OCI-LY7 (cell line): Measurements from ENCODE around the gene CCDC87. TPM values are rescaled to one million over a fixed set of nuclear protein-coding genes. Genes with fewer than 3 reads are reported as not detected.

Experiments used
- BruUV-seq: library from RNA; stranded (reverse); fragments of 400-500 nt; replicated peaks from 2 replicates; lab custom pipeline; 2021; lab: Mats Ljungman, UMichigan
- CTCF ChIA-PET: fragments of 300-600 bp; sonication (Branson Sonifier 250); formaldehyde crosslinking; loops from one replicate; lab custom pipeline; 2022; ENCODE audit warnings: antibody characterized with exemption; ENCODE audit not compliant: unreplicated experiment; lab: Charles Lee
- POLR2A ChIA-PET: fragments of 300-600 bp; sonication (Branson Sonifier 250); formaldehyde crosslinking; loops from one replicate; lab custom pipeline; 2022; ENCODE audit warnings: antibody characterized with exemption; lab: Charles Lee
- DNase-seq: peaks from one replicate; pipeline ENCODE4 v3.0.0-alpha.2; 2015; ENCODE audit warnings: low spot score
- H2AFZ ChIP-seq: fragments of 200-600 bp; sonication (generic), shearing (Covaris generic); 2 replicates; pipeline ENCODE4 v1.6.1; 2014; ENCODE audit warnings: mild to moderate bottlenecking, antibody characterized with exemption, low read length, moderate library complexity
- H3K27ac ChIP-seq: fragments of 200-600 bp; sonication (generic); 2 replicates; pipeline ENCODE4 v1.5.1; 2014; ENCODE audit warnings: mixed run types, low read depth, mild to moderate bottlenecking, moderate library complexity, low read length, inconsistent platforms; ENCODE audit not compliant: poor library complexity, severe bottlenecking
- H3K36me3 ChIP-seq: fragments of 200-600 bp; sonication (generic); 2 replicates; pipeline ENCODE4 v1.6.1; 2014; ENCODE audit warnings: mild to moderate bottlenecking, antibody characterized with exemption, low read length, moderate library complexity, mixed read lengths; ENCODE audit not compliant: insufficient read depth
- H3K4me1 ChIP-seq: fragments of 200-600 bp; sonication (generic); 2 replicates; pipeline ENCODE4 v1.5.1; 2014; ENCODE audit warnings: mild to moderate bottlenecking, low read length; ENCODE audit not compliant: insufficient read depth, poor library complexity, severe bottlenecking
- H3K4me2 ChIP-seq: fragments of 200-600 bp; sonication (generic); 2 replicates; pipeline ENCODE4 v1.6.1; 2014; ENCODE audit warnings: mild to moderate bottlenecking, low read length
- H3K4me3 ChIP-seq: fragments of 200-600 bp; sonication (generic); 2 replicates; pipeline ENCODE4 v1.5.1; 2014; ENCODE audit warnings: mild to moderate bottlenecking, low read depth, low read length; ENCODE audit not compliant: poor library complexity, severe bottlenecking
- H3K79me2 ChIP-seq: fragments of 200-600 bp; sonication (generic); 2 replicates; pipeline ENCODE4 v1.6.1; 2016; ENCODE audit warnings: low read depth, mild to moderate bottlenecking, low read length, moderate library complexity, mixed read lengths; ENCODE audit not compliant: insufficient read depth
- H3K9me2 ChIP-seq: fragments of 200-600 bp; sonication (generic); 2 replicates; pipeline ENCODE4 v1.6.1; 2016; ENCODE audit warnings: mild to moderate bottlenecking, low read length, mixed read lengths; ENCODE audit not compliant: insufficient read depth
- H3K9me3 ChIP-seq: fragments of 200-600 bp; sonication (generic); 2 replicates; pipeline ENCODE4 v1.6.1; 2014; ENCODE audit warnings: mild to moderate bottlenecking, mixed run types, low read length, mixed read lengths
- H4K20me1 ChIP-seq: fragments of 200-600 bp; sonication (generic); 2 replicates; pipeline ENCODE4 v1.6.1; 2014; ENCODE audit warnings: mild to moderate bottlenecking, antibody characterized with exemption, low read length, moderate library complexity, mixed read lengths; ENCODE audit not compliant: insufficient read depth
- EZH2phosphoT487 ChIP-seq: fragments of 200-600 bp; sonication (generic); IDR thresholded peaks from 2 replicates; pipeline ENCODE4 v1.6.1; 2018; ENCODE audit warnings: low read depth, borderline replicate concordance, mild to moderate bottlenecking, mixed run types, antibody characterized with exemption, low read length, moderate library complexity, mixed read lengths
- intact Hi-C: fragments of 100-400 bp; cut with micrococcal nuclease; formaldehyde crosslinking; loops from one replicate; pipeline ENCODE4 v1.10.0; 2022; ENCODE audit not compliant: unreplicated experiment
- total RNA-seq, 2 experiments: library from RNA; depleted of rRNA in 1 of 2; stranded (reverse); fragments of >200 nt in 1 of 2; shearing (Covaris generic) in 1 of 2; gene quantifications; 2 replicates each; pipeline ENCODE4 v1.2.3, GENCODE V29; 2014 to 2022
- TF ChIP-seq, protein P1 (sequence below): fragments of 200-600 bp; sonication (generic); conservative IDR thresholded peaks from 2 replicates; pipeline ENCODE4 v1.5.1; 2014; ENCODE audit warnings: mild to moderate bottlenecking, antibody characterized with exemption, low read length, moderate library complexity, mixed read lengths

Gene CCDC87
- total RNA-seq, 2 experiments from 2014 or later = 0.13 to 0.36 TPM

- ChIA-PET CTCF (no interaction called here), POLR2A (no interaction called here)
- H2AFZ ChIP-seq = peak overlapping the region; percentile 49; the same call in 1 of the 2 replicates
- BruUV-seq = no TSS peak
- H3K9me2 ChIP-seq = no peaks in the 10 kb centered on the region
- H3K4me3 ChIP-seq = peak overlapping the region; percentile 89
- intact Hi-C loops = loop anchor here (1.0 to 5.0 kb wide), 2 partner anchors 74 to 135 kb away; partner anchors contain the start of gene RBM14
- H3K36me3 ChIP-seq = peaks cover 13% of the 10 kb centered on the region
- peak; percentile 95 for DNase-seq
- H3K4me2 ChIP-seq = peak overlapping the region; percentile 86
- H3K27ac ChIP-seq = peak overlapping the region; percentile 79
- no peaks in the 10 kb centered on the region for H4K20me1 ChIP-seq
- H3K79me2 ChIP-seq = peaks cover 9% of the 10 kb centered on the region; the same call in 1 of the 2 replicates
- no peak for TF ChIP-seq EZH2phosphoT487
- TF ChIP-seq, protein P1, sequence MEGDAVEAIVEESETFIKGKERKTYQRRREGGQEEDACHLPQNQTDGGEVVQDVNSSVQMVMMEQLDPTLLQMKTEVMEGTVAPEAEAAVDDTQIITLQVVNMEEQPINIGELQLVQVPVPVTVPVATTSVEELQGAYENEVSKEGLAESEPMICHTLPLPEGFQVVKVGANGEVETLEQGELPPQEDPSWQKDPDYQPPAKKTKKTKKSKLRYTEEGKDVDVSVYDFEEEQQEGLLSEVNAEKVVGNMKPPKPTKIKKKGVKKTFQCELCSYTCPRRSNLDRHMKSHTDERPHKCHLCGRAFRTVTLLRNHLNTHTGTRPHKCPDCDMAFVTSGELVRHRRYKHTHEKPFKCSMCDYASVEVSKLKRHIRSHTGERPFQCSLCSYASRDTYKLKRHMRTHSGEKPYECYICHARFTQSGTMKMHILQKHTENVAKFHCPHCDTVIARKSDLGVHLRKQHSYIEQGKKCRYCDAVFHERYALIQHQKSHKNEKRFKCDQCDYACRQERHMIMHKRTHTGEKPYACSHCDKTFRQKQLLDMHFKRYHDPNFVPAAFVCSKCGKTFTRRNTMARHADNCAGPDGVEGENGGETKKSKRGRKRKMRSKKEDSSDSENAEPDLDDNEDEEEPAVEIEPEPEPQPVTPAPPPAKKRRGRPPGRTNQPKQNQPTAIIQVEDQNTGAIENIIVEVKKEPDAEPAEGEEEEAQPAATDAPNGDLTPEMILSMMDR = peak; percentile 83
- H3K9me3 ChIP-seq = no peaks in the 10 kb centered on the region
- H3K4me1 ChIP-seq = peaks cover 33% of the 10 kb centered on the region
Observed at GRCh38 chr11:66543263-66544107, 49.4 kb downstream of the CCDC87 start.

- TF ChIP-seq, protein P1 = no peak
- TF ChIP-seq EZH2phosphoT487 = no peak
- BruUV-seq = no TSS peak
- CTCF ChIA-PET = no interaction called here
Observed at GRCh38 chr11:66542362-66542761, 50.5 kb downstream of the CCDC87 start.

More at GRCh38 chr11:66542362-66542761, 50.5 kb downstream of the CCDC87 start:
- POLR2A ChIA-PET = interaction anchor here (0.6 kb wide), 1 partner anchor 131 kb away, joined by 3 read pairs; no protein-coding TSS in a partner anchor
- Histone ChIP-seq H3K9me2 (no peaks in the 10 kb centered on the region), H3K4me3 (no peak overlapping the region), H3K9me3 (no peaks in the 10 kb centered on the region), H3K27ac (no peak overlapping the region), H3K79me2 (peaks cover 9% of the 10 kb centered on the region; the same call in 1 of the 2 replicates), H3K4me1 (peaks cover 33% of the 10 kb centered on the region), H2AFZ (no peak overlapping the region), H3K4me2 (no peak overlapping the region), H4K20me1 (no peaks in the 10 kb centered on the region), H3K36me3 (peaks cover 13% of the 10 kb centered on the region)
- no peak for DNase-seq
- intact Hi-C loops = loop anchor here (5.0 kb wide), 1 partner anchor 75 kb away; the partner anchor contains the start of gene RBM14
